HUES6 (cell line): Measurements from ENCODE around the gene KIF6.

Experiments
- H3K27ac ChIP-seq: 2 replicates; pipeline ENCODE4 v1.7.0; 2013; ENCODE audit warnings: low read depth, mild to moderate bottlenecking, low read length, inconsistent platforms
- H3K27me3 ChIP-seq: 2 replicates; pipeline ENCODE4 v1.6.1; 2013; ENCODE audit warnings: low read length; ENCODE audit not compliant: control insufficient read depth, insufficient read depth
- H3K36me3 ChIP-seq: 2 replicates; pipeline ENCODE4 v1.6.1; 2013; ENCODE audit warnings: low read length; ENCODE audit not compliant: control insufficient read depth, insufficient read depth
- H3K4me1 ChIP-seq: 2 replicates; pipeline ENCODE4 v1.6.1; 2013; ENCODE audit warnings: low read length; ENCODE audit not compliant: control insufficient read depth, insufficient read depth
- H3K4me3 ChIP-seq: 2 replicates; pipeline ENCODE4 v1.5.1; 2013; ENCODE audit warnings: low read depth, low read length
- H3K9ac ChIP-seq: one replicate; pipeline ENCODE4 v1.6.1; 2013; ENCODE audit warnings: mild to moderate bottlenecking, low read length
- H3K9me3 ChIP-seq: 2 replicates; pipeline ENCODE4 v1.6.1; 2013; ENCODE audit warnings: low read depth, low read length; ENCODE audit not compliant: control insufficient read depth, insufficient read depth

Gene KIF6

DNA sequence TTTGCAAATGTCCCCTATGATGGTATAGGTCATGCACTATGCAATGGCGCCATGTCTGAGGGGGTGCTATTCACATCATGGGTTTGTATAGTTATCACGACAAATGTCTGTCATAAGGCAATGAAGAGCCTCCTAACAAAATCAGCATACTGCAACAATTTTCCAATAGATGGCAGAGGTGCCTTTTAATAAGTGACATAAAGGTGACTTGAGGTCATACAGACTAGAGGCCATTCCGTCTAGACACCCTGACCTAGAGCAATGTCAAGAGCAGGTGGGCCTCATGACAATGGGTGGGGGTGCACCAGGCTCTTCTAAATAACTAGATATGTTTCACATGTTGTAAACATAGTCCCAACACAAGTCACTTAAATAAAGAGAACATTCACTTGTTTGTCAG is 107.7 kb downstream of the KIF6 start:
- H3K4me1 ChIP-seq: no peaks in the 10 kb centered on the region
- H3K4me3 ChIP-seq: no peak overlapping the region
- H3K36me3 ChIP-seq: no peaks in the 10 kb centered on the region
- H3K27ac ChIP-seq: no peak overlapping the region
- no peaks in the 10 kb centered on the region for H3K27me3 ChIP-seq
- H3K9ac ChIP-seq: no peak overlapping the region
- H3K9me3 ChIP-seq: no peaks in the 10 kb centered on the region

DNA sequence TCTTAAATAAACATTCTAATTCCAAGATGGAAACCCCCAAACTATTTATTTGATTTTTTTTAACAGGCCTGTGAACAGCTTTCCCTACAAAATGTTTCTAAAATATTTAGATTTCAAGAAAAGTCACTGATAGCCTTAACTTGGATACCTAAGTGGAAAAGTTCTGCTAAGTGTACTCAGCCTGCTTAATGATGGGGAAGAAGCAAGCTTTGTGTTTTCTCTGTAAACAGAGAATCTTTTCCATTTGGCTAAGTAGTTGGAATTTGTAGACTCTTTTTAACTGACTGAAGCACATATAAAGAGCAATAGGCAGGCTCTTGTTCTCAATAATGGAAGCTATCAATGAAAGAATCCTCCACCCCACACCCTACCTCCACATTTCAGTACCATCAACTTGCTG is 108.2 kb downstream of the KIF6 start:
- Histone ChIP-seq H3K27me3 (no peaks in the 10 kb centered on the region), H3K27ac (no peak overlapping the region), H3K9me3 (no peaks in the 10 kb centered on the region), H3K36me3 (no peaks in the 10 kb centered on the region), H3K4me3 (no peak overlapping the region), H3K9ac (no peak overlapping the region), H3K4me1 (no peaks in the 10 kb centered on the region)

DNA sequence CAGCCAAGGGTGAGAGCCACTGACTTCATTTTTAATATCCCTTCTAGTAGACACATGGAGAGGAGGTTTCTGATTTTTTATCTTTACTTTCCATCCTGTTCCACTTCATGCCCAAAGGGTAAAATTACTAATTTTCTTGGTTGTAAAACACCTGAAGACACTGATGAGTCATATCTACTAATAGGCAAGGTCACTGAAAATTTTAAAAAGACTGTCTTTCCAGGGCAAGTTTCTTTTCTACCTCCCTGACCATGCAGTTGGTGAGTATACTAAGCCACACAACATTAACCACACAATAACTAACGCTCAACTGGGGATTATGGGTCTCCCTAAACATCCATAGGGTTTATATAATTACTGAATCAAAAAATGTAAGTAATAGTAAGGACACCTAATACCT is 109.6 kb downstream of the KIF6 start:
- Histone ChIP-seq H3K36me3 (no peaks in the 10 kb centered on the region), H3K27me3 (no peaks in the 10 kb centered on the region), H3K4me1 (no peaks in the 10 kb centered on the region), H3K9ac (no peak overlapping the region), H3K9me3 (no peaks in the 10 kb centered on the region), H3K27ac (no peak overlapping the region), H3K4me3 (no peak overlapping the region)

DNA sequence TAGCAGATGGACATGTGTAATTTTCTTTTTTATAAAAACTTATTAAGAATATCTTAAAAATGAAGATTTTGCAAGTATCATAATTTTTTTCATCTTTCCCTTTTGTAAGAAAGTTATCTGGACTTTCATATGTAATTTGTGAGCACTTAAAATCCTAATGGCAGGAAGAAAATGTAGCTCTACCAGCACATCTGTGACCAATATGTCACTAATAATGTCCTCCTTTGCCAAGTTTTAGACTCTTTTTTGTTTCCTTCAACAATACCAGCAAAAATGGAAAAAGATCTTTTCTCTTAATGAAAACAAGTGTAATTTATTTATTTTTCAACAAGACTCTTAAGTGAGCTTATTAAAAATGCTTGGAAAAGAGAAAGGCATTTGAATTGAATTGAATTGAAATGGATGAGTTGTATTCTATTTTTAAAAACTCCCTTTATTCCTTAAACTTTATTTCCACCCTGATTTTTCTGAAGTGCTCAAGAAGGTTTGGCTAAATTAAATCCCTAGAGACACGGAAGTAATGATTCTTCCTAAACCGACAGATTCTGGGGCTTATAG is 110.7 kb downstream of the KIF6 start:
- no peaks in the 10 kb centered on the region for H3K4me1 ChIP-seq
- no peaks in the 10 kb centered on the region for H3K27me3 ChIP-seq
- H3K9ac ChIP-seq: no peak overlapping the region
- H3K4me3 ChIP-seq: no peak overlapping the region
- no peaks in the 10 kb centered on the region for H3K9me3 ChIP-seq
- H3K36me3 ChIP-seq: no peaks in the 10 kb centered on the region
- no peak overlapping the region for H3K27ac ChIP-seq

DNA sequence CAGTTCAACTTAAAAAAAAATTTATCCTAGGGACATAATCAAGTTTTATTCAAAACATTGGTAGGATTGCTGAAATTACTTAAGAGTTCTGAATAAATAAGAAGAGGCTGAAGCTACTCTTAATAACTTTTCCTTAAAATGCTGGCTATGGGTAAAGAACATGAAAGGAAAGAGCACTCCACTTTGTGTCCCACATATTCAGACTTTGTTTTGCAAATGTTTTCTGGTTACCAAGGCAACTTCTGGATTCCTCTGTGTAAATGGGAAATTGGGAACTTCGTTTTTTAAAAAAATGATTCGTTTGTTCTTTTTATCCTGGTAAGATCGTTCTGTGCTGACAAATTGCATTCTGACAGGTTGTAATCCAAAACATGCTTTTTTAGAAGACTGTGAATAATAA is 115.0 kb downstream of the KIF6 start:
- H3K27ac ChIP-seq: no peak overlapping the region
- H3K4me3 ChIP-seq: no peak overlapping the region
- H3K9ac ChIP-seq: no peak overlapping the region
- no peaks in the 10 kb centered on the region for H3K27me3 ChIP-seq
- no peaks in the 10 kb centered on the region for H3K36me3 ChIP-seq
- no peaks in the 10 kb centered on the region for H3K9me3 ChIP-seq
- H3K4me1 ChIP-seq: no peaks in the 10 kb centered on the region

DNA sequence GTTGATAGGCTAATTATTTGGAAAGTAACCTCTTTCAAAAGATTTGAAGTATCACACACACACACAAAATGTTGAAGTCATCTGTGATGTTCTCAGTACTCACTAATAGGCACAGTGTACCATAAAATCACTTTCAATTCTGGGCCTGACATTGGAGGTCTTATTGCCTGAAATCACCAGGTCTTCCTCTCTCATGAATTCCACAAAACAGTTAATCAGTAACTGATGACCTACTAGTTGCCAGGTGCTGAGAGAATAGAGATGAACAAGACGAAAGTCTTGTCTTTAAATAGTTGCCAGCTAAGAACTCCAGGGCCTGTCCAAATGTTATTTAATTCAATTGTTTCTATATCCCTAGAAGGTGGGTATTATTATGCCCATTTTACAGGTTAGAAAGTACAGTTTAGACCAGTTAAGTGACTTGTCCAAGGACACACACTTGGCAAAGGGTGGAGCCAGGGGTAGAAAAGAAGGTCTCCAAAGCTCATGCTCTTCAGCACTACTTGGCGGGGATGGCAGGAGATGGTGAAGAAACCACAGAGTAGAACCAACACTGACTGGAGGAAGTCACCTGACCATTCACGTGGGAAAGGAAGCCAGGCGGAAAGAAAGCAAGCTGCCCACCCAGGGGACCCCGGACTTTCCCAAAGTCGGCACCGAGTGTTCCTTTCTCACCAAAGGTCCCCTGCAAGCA is 116.4 kb downstream of the KIF6 start:
- no peak overlapping the region for H3K27ac ChIP-seq
- H3K9me3 ChIP-seq: no peaks in the 10 kb centered on the region
- H3K4me3 ChIP-seq: no peak overlapping the region
- H3K4me1 ChIP-seq: no peaks in the 10 kb centered on the region
- H3K9ac ChIP-seq: no peak overlapping the region
- no peaks in the 10 kb centered on the region for H3K27me3 ChIP-seq
- no peaks in the 10 kb centered on the region for H3K36me3 ChIP-seq

DNA sequence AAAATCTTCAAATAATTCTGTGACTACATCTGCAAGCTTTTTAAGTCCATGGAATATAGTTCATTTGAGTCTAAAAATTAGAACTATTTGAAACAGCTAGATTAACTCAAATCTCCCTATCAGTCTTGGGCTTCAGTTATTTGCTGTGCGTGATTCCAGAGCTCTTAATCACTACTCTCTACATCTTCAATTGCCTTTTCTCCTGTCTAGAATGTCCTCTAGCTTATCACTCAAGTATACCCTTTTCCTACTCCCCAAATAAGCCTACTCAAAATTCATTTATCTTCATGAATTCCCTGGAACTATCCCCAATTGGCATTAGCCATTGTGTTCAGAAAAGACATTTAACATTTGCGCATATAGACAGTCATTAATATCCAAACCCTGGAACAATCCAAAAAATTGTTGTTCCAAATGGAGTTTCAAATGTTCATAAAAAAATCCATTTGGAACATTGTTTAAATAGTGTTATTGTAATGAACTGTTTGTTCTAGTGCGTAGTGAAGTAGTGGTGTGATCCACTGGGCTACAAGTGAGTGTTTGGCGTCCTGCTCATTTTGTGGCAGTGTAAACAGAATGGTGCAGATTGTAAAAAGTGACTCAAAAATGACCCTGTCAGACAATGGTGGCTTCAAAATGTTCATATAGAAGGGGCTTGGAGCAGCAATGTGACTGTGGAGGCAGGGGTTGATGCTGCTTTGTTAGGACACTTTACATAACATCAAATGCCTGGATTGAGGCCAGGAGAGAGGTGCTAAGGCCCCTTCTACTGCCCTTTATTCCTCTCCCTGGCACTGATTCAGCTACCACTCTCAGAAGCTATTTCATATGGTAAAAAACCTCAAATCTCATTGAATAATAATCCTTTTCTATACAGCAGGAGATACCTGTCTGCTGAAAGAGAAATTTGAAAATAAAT is 122.3 kb downstream of the KIF6 start:
- no peaks in the 10 kb centered on the region for H3K27me3 ChIP-seq
- H3K9me3 ChIP-seq: no peaks in the 10 kb centered on the region
- H3K4me1 ChIP-seq: peaks cover 3% of the 10 kb centered on the region; the same call in 1 of the 2 replicates
- no peak overlapping the region for H3K27ac ChIP-seq
- no peaks in the 10 kb centered on the region for H3K36me3 ChIP-seq
- H3K4me3 ChIP-seq: no peak overlapping the region
- H3K9ac ChIP-seq: no peak overlapping the region

DNA sequence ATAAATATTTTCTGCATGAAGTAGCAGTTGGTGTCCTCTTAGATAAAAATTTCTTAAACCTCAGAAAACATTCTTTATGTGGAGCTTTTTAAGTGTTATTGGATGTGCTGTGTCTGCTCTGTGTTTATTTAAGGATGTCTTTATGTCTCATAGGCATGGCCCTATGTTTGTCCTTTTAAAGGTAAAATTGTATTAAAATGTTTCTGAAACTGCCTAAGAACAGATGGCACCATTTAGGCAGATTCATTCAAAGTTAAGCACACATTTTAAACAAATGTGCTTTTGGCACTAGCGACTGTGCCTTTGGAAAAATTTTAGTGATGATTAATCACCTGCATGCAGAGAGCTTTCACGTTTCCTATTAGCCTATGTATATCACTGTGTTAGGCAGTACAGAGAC is 125.2 kb downstream of the KIF6 start:
- Histone ChIP-seq H3K4me3 (no peak overlapping the region), H3K27me3 (no peaks in the 10 kb centered on the region), H3K9ac (no peak overlapping the region), H3K27ac (no peak overlapping the region), H3K4me1 (peaks cover 3% of the 10 kb centered on the region; the same call in 1 of the 2 replicates), H3K36me3 (no peaks in the 10 kb centered on the region), H3K9me3 (no peaks in the 10 kb centered on the region)

DNA sequence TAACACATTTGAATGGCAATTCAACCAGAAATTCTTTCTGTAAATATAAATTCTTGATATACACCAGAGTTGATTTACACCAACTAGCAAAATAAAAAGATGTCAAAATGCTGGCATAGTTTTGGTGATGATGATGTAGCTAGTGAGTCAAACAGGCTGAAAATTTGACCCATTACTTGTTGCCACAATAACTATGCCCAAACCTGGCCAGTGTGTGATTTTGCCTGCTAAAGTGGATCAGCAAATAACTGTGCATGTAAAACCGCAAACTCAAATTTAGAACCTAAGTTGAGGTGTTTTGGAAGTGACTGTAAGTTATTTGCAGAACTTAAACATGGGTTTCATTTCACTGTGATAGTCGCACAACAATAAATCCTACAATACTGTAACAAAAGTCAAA is 125.9 kb downstream of the KIF6 start:
- no peaks in the 10 kb centered on the region for H3K36me3 ChIP-seq
- H3K27me3 ChIP-seq: no peaks in the 10 kb centered on the region
- peaks cover 3% of the 10 kb centered on the region; the same call in 1 of the 2 replicates for H3K4me1 ChIP-seq
- H3K9ac ChIP-seq: no peak overlapping the region
- no peaks in the 10 kb centered on the region for H3K9me3 ChIP-seq
- no peak overlapping the region for H3K27ac ChIP-seq
- no peak overlapping the region for H3K4me3 ChIP-seq

DNA sequence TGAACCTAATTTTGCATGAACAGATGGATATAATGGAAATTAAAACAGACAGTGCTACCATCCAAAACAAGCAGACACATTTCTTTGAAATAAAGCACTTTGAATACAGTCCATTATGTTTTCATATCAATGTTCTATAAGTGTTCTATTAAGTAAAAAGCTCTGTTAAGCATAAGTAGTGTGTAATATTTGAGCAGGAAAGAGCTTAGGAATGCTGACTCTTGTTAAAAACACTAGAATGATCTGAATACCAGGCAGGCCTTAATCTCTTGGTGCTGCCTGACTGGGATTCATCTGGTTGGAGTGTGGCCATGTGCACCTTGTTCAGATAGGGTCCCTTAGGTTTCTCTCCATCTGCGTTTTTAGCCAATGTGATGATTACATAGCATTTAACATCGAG is 130.9 kb downstream of the KIF6 start:
- H3K27ac ChIP-seq: no peak overlapping the region
- H3K27me3 ChIP-seq: no peaks in the 10 kb centered on the region
- H3K9ac ChIP-seq: no peak overlapping the region
- H3K36me3 ChIP-seq: no peaks in the 10 kb centered on the region
- no peaks in the 10 kb centered on the region for H3K9me3 ChIP-seq
- H3K4me1 ChIP-seq: peaks cover 10% of the 10 kb centered on the region; the same call in 1 of the 2 replicates
- H3K4me3 ChIP-seq: no peak overlapping the region

DNA sequence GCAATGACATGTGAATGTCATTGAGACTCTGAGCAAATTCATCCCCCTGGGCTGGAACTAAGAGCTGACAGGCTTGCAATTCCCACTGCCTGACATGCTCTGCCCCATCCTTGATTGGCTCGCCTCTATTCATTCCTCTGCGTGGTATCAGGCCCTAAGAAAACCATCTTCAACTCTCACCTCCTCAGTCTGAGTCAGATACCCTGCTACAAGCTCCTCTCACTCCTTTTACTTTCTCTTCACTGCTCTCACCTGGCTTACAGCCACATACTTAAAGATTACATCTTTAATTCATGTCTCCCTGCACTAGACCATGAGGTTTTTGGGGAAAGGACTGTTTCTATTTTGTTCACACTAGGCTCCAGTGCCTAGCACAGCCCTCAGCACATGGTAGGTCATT is 131.6 kb downstream of the KIF6 start:
- Histone ChIP-seq H3K9ac (no peak overlapping the region), H3K9me3 (no peaks in the 10 kb centered on the region), H3K27ac (no peak overlapping the region), H3K27me3 (no peaks in the 10 kb centered on the region), H3K4me1 (peaks cover 10% of the 10 kb centered on the region; the same call in 1 of the 2 replicates), H3K4me3 (no peak overlapping the region), H3K36me3 (no peaks in the 10 kb centered on the region)
